ENCODE data around the gene MCUB. TPM values are rescaled to one million over a fixed set of nuclear protein-coding genes. Genes with fewer than 3 reads are reported as not detected.

MCUB gene
- total RNA-seq, 1 donor, result 95.8 TPM

DNA sequence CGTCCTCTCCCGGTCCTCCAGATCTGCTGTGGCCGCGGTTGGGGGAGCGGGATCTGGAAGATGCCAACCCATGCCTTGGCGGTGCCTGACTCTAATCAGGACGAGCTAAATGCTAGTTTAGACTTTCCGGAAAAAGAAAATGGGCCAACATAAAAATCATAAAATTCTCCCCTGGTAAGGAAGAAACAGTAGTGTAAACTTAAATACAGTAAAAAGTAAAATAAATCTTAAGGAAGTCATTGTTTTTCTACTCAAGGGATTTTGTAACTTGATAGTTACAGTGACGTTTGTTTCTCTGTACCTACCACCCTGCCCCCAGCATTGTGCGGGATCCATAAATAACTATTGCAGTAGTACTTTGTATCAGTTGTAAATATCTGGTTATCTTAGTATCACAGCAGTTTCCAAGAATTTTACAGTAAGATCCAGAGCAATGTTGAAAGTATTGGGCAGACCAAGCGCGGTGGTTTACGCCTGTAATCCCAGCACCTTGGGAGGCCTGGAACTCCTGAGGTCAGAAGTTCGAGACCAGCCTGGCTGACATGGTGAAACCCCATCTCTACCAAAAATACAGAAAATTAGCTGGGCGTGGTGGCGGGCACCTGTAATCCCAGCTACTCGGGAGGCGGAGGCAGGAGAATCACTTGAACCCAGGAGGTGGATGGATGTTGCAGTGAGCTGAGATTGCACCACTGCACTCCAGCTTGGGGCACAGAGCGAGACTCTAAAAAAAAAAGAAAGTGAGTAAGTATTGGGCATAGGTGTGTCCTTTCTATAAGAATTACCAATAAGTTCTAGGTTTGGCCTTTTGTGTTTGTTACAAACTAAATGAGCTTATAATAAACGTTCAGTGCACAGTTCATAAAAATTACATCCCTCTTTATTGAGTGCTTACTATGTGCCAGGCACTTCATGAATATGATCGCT lies 170.8 kb downstream of the MCUB start:
- Histone ChIP-seq H3K9me3 (ENCODE audit: low read depth, low read length) (no peaks in the 10 kb centered on the region), H3K4me3 (ENCODE audit: low read length) (peak overlapping the region; percentile 72), H3K4me1 (ENCODE audit: insufficient read depth, low read length) (peaks cover 7% of the 10 kb centered on the region), H3K27me3 (ENCODE audit: insufficient read depth, low read length) (no peaks in the 10 kb centered on the region)

- Histone ChIP-seq H3K4me3 (ENCODE audit: low read length) (no peak overlapping the region), H3K4me1 (ENCODE audit: insufficient read depth, low read length) (peaks cover 7% of the 10 kb centered on the region), H3K9me3 (ENCODE audit: low read depth, low read length) (no peaks in the 10 kb centered on the region), H3K27me3 (ENCODE audit: insufficient read depth, low read length) (no peaks in the 10 kb centered on the region)
These were observed 173.7 kb downstream of the MCUB start for GRCh38 chr4:109733728-109734127.

GRCh38 chr4:109735566-109736365 lies 175.7 kb downstream of the MCUB start:
- Histone ChIP-seq H3K4me1 (ENCODE audit: insufficient read depth, low read length) (no peaks in the 10 kb centered on the region), H3K4me3 (ENCODE audit: low read length) (no peak overlapping the region), H3K9me3 (ENCODE audit: low read depth, low read length) (no peaks in the 10 kb centered on the region), H3K27me3 (ENCODE audit: insufficient read depth, low read length) (peaks cover 4% of the 10 kb centered on the region)

Other genes starting within 250 kb of the MCUB start
- gene SEC24B, start 126.4 kb upstream of the MCUB start, total RNA-seq, result 40.0 TPM
- gene CASP6, start 143.2 kb downstream of the MCUB start, total RNA-seq, result 9.3 TPM
- 24.6 TPM for gene PLA2G12A, start 169.8 kb downstream of the MCUB start, total RNA-seq
- gene CFI, start 241.8 kb downstream of the MCUB start, total RNA-seq, result under 0.01 TPM